SIG-M5 treated with dmso at 0.1 percent for 504 hours (cell line): ENCODE results near the gene LINGO1.

ENCODE experiments used
- DNase-seq: peaks from one replicate; lab custom pipeline; 2025; ENCODE audit not compliant: unreplicated experiment; lab: John Stamatoyannopoulos, UW

Gene LINGO1

GRCh38 chr15:77573802-77574201 lies 58.9 kb downstream of the LINGO1 start:
- no peak for DNase-seq

- no peak for DNase-seq
Measured at GRCh38 chr15:77572186-77572585, 60.5 kb downstream of the LINGO1 start.

- no peak for DNase-seq
Measured at GRCh38 chr15:77571741-77572140, 61.0 kb downstream of the LINGO1 start.

- DNase-seq: no peak
Measured at GRCh38 chr15:77571181-77571580, 61.5 kb downstream of the LINGO1 start.

- DNase-seq: peak; percentile 31
Measured at GRCh38 chr15:77569729-77570125, 63.0 kb downstream of the LINGO1 start.

- peak; percentile 33 for DNase-seq
Measured at GRCh38 chr15:77568973-77569728, 63.6 kb downstream of the LINGO1 start.

- no peak for DNase-seq
Measured at GRCh38 chr15:77568014-77568972, 64.4 kb downstream of the LINGO1 start.

- no peak for DNase-seq
Measured at GRCh38 chr15:77567202-77567601, 65.5 kb downstream of the LINGO1 start.

- DNase-seq: no peak
Measured at GRCh38 chr15:77566092-77566491, 66.6 kb downstream of the LINGO1 start.

GRCh38 chr15:77565378-77565915 lies 67.3 kb downstream of the LINGO1 start:
- DNase-seq: no peak

GRCh38 chr15:77564938-77565337 lies 67.8 kb downstream of the LINGO1 start:
- no peak for DNase-seq

GRCh38 chr15:77564341-77564740 lies 68.4 kb downstream of the LINGO1 start:
- DNase-seq: no peak

- DNase-seq: no peak
Measured at GRCh38 chr15:77563623-77564156, 69.0 kb downstream of the LINGO1 start.
